Measurements from ENCODE around the gene EXD3. TPM values are rescaled to one million over a fixed set of nuclear protein-coding genes. Genes with fewer than 3 reads are reported as not detected.
A peak's percentile ranks its signal among the peaks of the same experiment; 100 is the strongest.
"Not testable (repeated sequence)": the region's sequence is repeated elsewhere in the genome, so short reads cannot be mapped to it uniquely, and the experiment has no call there.

EXD3 gene
- total RNA-seq, 1 experiment from 2014 or later: 15.3 TPM

DNA sequence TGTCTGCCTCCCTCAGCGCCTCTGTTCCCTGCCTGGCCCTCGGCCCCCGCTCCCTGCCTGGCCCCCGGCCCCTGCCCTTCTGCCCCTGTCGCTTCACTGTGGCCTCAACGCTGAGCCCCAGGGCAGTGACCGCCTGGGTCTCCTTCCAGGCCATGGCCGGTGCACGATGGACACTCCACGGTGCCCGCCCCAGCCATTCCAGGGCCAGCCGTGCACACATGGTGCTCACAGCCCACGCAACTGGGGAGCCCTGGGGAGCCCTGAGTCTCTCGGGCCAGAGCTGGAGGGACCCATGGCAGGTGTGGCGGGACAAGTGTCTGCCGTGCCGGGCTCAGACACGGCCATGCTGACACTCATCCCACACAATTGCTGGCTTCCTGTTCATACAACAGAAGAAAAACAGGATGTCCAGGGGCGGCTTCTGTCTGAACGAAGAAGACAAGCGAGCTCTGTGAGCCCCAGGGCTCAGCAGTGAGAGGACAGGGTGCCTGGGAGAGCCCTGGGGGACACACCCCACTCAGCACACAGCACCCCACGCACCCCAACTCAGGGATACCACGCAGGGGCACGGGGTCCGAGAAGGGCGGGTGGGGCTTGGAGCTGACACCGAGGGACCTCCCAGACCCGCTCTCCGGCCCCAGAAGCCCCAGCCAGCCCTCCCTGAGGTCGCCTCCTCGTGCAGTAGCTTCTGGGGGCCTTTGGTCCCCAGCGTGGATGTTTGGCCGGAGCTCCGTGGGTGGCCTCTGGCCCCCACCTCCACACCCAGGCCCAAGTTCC, 35.7 kb downstream of the EXD3 start:
- H4K91ac ChIP-seq (ENCODE audit: insufficient read length, low read depth, low read length): no peak overlapping the region
- H3T11ph ChIP-seq (ENCODE audit: low read length): no peak overlapping the region
- H3K79me2 ChIP-seq (ENCODE audit: insufficient read depth, low read length): no peaks in the 10 kb centered on the region
- H3K4ac ChIP-seq (ENCODE audit: low read depth, low read length): no peak overlapping the region
- H3K9me3 ChIP-seq (ENCODE audit: control insufficient read depth, low read depth, low read length): no peaks in the 10 kb centered on the region
- no peak overlapping the region for H2BK5ac ChIP-seq (ENCODE audit: insufficient read length, low read length)
- peaks cover 0 to 7% (median 3%) of the 10 kb centered on the region in 3 experiments; a peak in 4 of 7 replicates for H3K36me3 Mint-ChIP-seq (ENCODE audit: insufficient read depth in 1 of 3, low read depth in 3 of 3)
- H4K5ac ChIP-seq (ENCODE audit: insufficient read length, low read depth, low read length): no peak overlapping the region
- H3K9me3 Mint-ChIP-seq: no peaks in the 10 kb centered on the region
- H3K14ac ChIP-seq (ENCODE audit: insufficient read depth, low read length): no peak overlapping the region; the same call in 1 of the 2 replicates
- no peak overlapping the region for H3K27ac ChIP-seq (ENCODE audit: insufficient read length, low read depth, low read length)
- no peaks in the 10 kb centered on the region for H3K79me1 ChIP-seq (ENCODE audit: insufficient read depth, low read depth, low read length, poor library complexity, severe bottlenecking)
- no peak overlapping the region for H2BK120ac ChIP-seq (ENCODE audit: low read depth, low read length, poor library complexity, severe bottlenecking)
- no peaks in the 10 kb centered on the region for H3K27me3 Mint-ChIP-seq (ENCODE audit: low read depth)
- no peak overlapping the region for H2BK12ac ChIP-seq (ENCODE audit: insufficient read length, low read depth, low read length)
- H3K56ac ChIP-seq (ENCODE audit: insufficient read length, low read depth, low read length): no peak overlapping the region
- H3K4me3 Mint-ChIP-seq: no peak overlapping the region
- H3K27me3 ChIP-seq (ENCODE audit: insufficient read depth, low read length): no peaks in the 10 kb centered on the region
- H3K4me1 ChIP-seq (ENCODE audit: insufficient read depth, low read length): no peaks in the 10 kb centered on the region; the same call in 1 of the 2 replicates
- no peak overlapping the region for H2BK15ac ChIP-seq (ENCODE audit: low read depth, low read length)
- H3K23ac ChIP-seq (ENCODE audit: insufficient read length, low read depth, low read length): no peak overlapping the region
- DNase-seq: no peak
- H2BK20ac ChIP-seq (ENCODE audit: low read depth, low read length, poor library complexity, severe bottlenecking): no peak overlapping the region
- no peaks in the 10 kb centered on the region for H3K23me2 ChIP-seq (ENCODE audit: insufficient read length, low read depth, low read length, poor library complexity, severe bottlenecking)
- H3K9ac ChIP-seq (ENCODE audit: extremely low read depth, insufficient read length, low read length): no peak overlapping the region
- WGBS (ENCODE audit: extremely low coverage, insufficient read length, low lambda C conversion rate): no CpG with 5 or more reads among the region's 34 CpGs
- no peak overlapping the region for H2AFZ ChIP-seq (ENCODE audit: low read length)
- TF ChIP-seq, protein P1, sequence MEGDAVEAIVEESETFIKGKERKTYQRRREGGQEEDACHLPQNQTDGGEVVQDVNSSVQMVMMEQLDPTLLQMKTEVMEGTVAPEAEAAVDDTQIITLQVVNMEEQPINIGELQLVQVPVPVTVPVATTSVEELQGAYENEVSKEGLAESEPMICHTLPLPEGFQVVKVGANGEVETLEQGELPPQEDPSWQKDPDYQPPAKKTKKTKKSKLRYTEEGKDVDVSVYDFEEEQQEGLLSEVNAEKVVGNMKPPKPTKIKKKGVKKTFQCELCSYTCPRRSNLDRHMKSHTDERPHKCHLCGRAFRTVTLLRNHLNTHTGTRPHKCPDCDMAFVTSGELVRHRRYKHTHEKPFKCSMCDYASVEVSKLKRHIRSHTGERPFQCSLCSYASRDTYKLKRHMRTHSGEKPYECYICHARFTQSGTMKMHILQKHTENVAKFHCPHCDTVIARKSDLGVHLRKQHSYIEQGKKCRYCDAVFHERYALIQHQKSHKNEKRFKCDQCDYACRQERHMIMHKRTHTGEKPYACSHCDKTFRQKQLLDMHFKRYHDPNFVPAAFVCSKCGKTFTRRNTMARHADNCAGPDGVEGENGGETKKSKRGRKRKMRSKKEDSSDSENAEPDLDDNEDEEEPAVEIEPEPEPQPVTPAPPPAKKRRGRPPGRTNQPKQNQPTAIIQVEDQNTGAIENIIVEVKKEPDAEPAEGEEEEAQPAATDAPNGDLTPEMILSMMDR (conservative IDR thresholded peaks at IDR 0.05): no peak
- H2AK5ac ChIP-seq (ENCODE audit: insufficient read length, low read length): no peak overlapping the region
- no peak overlapping the region for H3K18ac ChIP-seq (ENCODE audit: insufficient read length, low read depth, low read length)
- H4K20me1 ChIP-seq (ENCODE audit: control insufficient read depth, insufficient read depth, insufficient read length): no peaks in the 10 kb centered on the region
- H3K4me1 Mint-ChIP-seq: peaks cover 2% of the 10 kb centered on the region in 2 experiments; a peak in 3 of 4 replicates
- H4K8ac ChIP-seq (replicated peaks; ENCODE audit: insufficient read length, low read depth, low read length): no peak overlapping the region
- H3K4me2 ChIP-seq (ENCODE audit: insufficient read depth, insufficient read length, low read length): no peak overlapping the region
- H3K27ac Mint-ChIP-seq: peak overlapping the region in 1 of 3 experiments; percentile 86; a peak in 2 of 7 replicates

- no CpG with 5 or more reads among the region's 12 CpGs for WGBS (ENCODE audit: extremely low coverage, insufficient read length, low lambda C conversion rate)
- not testable (repeated sequence) for H2AK5ac ChIP-seq (ENCODE audit: insufficient read length, low read length); H2BK12ac ChIP-seq (ENCODE audit: insufficient read length, low read depth, low read length); H3K23ac ChIP-seq (ENCODE audit: insufficient read length, low read depth, low read length); H3K9me3 Mint-ChIP-seq; H3T11ph ChIP-seq (ENCODE audit: low read length); H3K79me1 ChIP-seq (ENCODE audit: insufficient read depth, low read depth, low read length, poor library complexity, severe bottlenecking); H3K56ac ChIP-seq (ENCODE audit: insufficient read length, low read depth, low read length); H3K4me1 ChIP-seq (ENCODE audit: insufficient read depth, low read length); DNase-seq; H3K27ac Mint-ChIP-seq; H3K4me1 Mint-ChIP-seq; H4K5ac ChIP-seq (ENCODE audit: insufficient read length, low read depth, low read length); H2BK5ac ChIP-seq (ENCODE audit: insufficient read length, low read length); H2BK20ac ChIP-seq (ENCODE audit: low read depth, low read length, poor library complexity, severe bottlenecking); H3K23me2 ChIP-seq (ENCODE audit: insufficient read length, low read depth, low read length, poor library complexity, severe bottlenecking); H3K14ac ChIP-seq (ENCODE audit: insufficient read depth, low read length); H2BK15ac ChIP-seq (ENCODE audit: low read depth, low read length); H3K27me3 Mint-ChIP-seq (ENCODE audit: low read depth); H3K36me3 Mint-ChIP-seq (ENCODE audit: insufficient read depth in 1 of 3, low read depth in 3 of 3); H3K4me2 ChIP-seq (ENCODE audit: insufficient read depth, insufficient read length, low read length); H2BK120ac ChIP-seq (ENCODE audit: low read depth, low read length, poor library complexity, severe bottlenecking); H4K91ac ChIP-seq (ENCODE audit: insufficient read length, low read depth, low read length); H3K18ac ChIP-seq (ENCODE audit: insufficient read length, low read depth, low read length); H2AFZ ChIP-seq (ENCODE audit: low read length); H3K9ac ChIP-seq (ENCODE audit: extremely low read depth, insufficient read length, low read length); H3K27ac ChIP-seq (ENCODE audit: insufficient read length, low read depth, low read length); H3K9me3 ChIP-seq (ENCODE audit: control insufficient read depth, low read depth, low read length); H3K4me3 Mint-ChIP-seq; H4K20me1 ChIP-seq (ENCODE audit: control insufficient read depth, insufficient read depth, insufficient read length); H3K4ac ChIP-seq (ENCODE audit: low read depth, low read length); H4K8ac ChIP-seq (replicated peaks; ENCODE audit: insufficient read length, low read depth, low read length); H3K79me2 ChIP-seq (ENCODE audit: insufficient read depth, low read length); H3K27me3 ChIP-seq (ENCODE audit: insufficient read depth, low read length)
Observed at GRCh38 chr9:137386507-137387113, 36.4 kb downstream of the EXD3 start.
